K562 (cell line): Measurements from ENCODE around the gene PBRM1. TPM values are rescaled to one million over a fixed set of nuclear protein-coding genes. Genes with fewer than 3 reads are reported as not detected.

Experiments used
- ATAC-seq: fragments of 200-7000 bp; cut with Tn5 transposase; 3 replicates; pipeline ENCODE4 v1.9.1; 2020; ENCODE audit warnings: moderate library complexity
- BruUV-seq: library from RNA; stranded (reverse); fragments of 400-500 nt; replicated peaks from 2 replicates; lab custom pipeline; 2021; lab: Mats Ljungman, UMichigan
- CTCF ChIA-PET: fragments of 300-600 bp; formaldehyde crosslinking; extraction: SDS; loops from one replicate; lab custom pipeline; 2021; ENCODE audit warnings: low intra/inter-chr PET ratio; lab: Yijun Ruan, JAX
- POLR2A ChIA-PET: fragments of 300-600, 350-650 bp; sonication (Branson Sonifier 250); formaldehyde crosslinking; extraction: SDS; loops from one replicate; lab custom pipeline; 2021; ENCODE audit warnings: antibody characterized with exemption, inconsistent platforms; lab: Yijun Ruan, JAX
- DNase-seq, 4 experiments: peaks; one replicate each; pipeline versions ENCODE4 v3.0.0 to v3.0.0-alpha.2; 2011 to 2018; ENCODE audit warnings: low spot score in 3 of 4, mixed read lengths in 3 of 4; ENCODE audit errors: extremely low read depth in 1 of 4
- FAIRE-seq: peaks from 2 replicates; lab custom pipeline; 2011; peaks lifted over from hg19 to GRCh38; lab: Jason Lieb, UNC
- H2AFZ ChIP-seq: 2 replicates; pipeline ENCODE4 v1.6.0; 2011; ENCODE audit warnings: low read depth, low read length, control low read depth, inconsistent platforms
- H3K27ac ChIP-seq: fragments of 200-600 bp; 3 replicates; pipeline ENCODE4 v1.8.0; 2011; ENCODE audit warnings: low read depth, mild to moderate bottlenecking, control low read depth, inconsistent platforms, low read length, moderate library complexity, mixed read lengths; ENCODE audit errors: extremely low read depth
- H3K27me3 ChIP-seq, 2 experiments: fragments of 300-600 bp in 1 of 2; 2 replicates in 1 of 2; 3 replicates in 1 of 2; pipeline versions ENCODE4 v1.6.0 to v1.8.0; 2011; ENCODE audit warnings: inconsistent platforms in 2 of 2, low read length in 2 of 2, mild to moderate bottlenecking in 1 of 2, mixed read lengths in 1 of 2, moderate library complexity in 1 of 2; ENCODE audit not compliant: control insufficient read depth in 2 of 2, insufficient read depth in 2 of 2
- H3K36me3 ChIP-seq: fragments of 300-600 bp; 3 replicates; pipeline ENCODE4 v1.8.0; 2011; ENCODE audit warnings: mild to moderate bottlenecking, low read length, inconsistent platforms; ENCODE audit not compliant: control insufficient read depth, insufficient read depth
- H3K4me1 ChIP-seq, 2 experiments: fragments of 200-600 bp in 1 of 2; replicated peaks in 1 of 2; 2 replicates in 1 of 2; 3 replicates in 1 of 2; pipeline versions ENCODE4 v1.5.1 to v1.8.0; 2011; ENCODE audit warnings: inconsistent platforms in 2 of 2, low read length in 2 of 2, mild to moderate bottlenecking in 1 of 2, mixed read lengths in 1 of 2, moderate library complexity in 1 of 2; ENCODE audit not compliant: control insufficient read depth in 2 of 2, insufficient read depth in 2 of 2
- H3K4me2 ChIP-seq: 2 replicates; pipeline ENCODE4 v1.6.1; 2011; ENCODE audit warnings: low read length, control low read depth, inconsistent platforms, mixed read lengths; ENCODE audit not compliant: insufficient read depth
- H3K4me3 ChIP-seq: fragments of 200-600 bp; sonication (generic), shearing (Covaris generic); 2 replicates; pipeline ENCODE4 v1.5.1; 2016; ENCODE audit warnings: control low read depth, inconsistent platforms
- H3K79me2 ChIP-seq: fragments of 200-600 bp; 3 replicates; pipeline ENCODE4 v1.8.0; 2011; ENCODE audit warnings: low read length, inconsistent platforms; ENCODE audit not compliant: control insufficient read depth, insufficient read depth
- H3K9ac ChIP-seq, 2 experiments: 2 replicates each; pipeline versions ENCODE4 v1.6.0 to v1.6.1; 2011; ENCODE audit warnings: low read depth in 2 of 2, low read length in 2 of 2, control low read depth in 1 of 2, inconsistent platforms in 1 of 2, mild to moderate bottlenecking in 1 of 2, mixed read lengths in 1 of 2; ENCODE audit not compliant: insufficient read depth in 1 of 2
- H3K9me1 ChIP-seq: one replicate; pipeline ENCODE4 v1.6.0; 2011; ENCODE audit warnings: inconsistent platforms, mild to moderate bottlenecking, low read length, moderate library complexity; ENCODE audit not compliant: control insufficient read depth, insufficient read depth
- H3K9me3 ChIP-seq: replicated peaks from 2 replicates; pipeline ENCODE4 v1.5.1; 2011; ENCODE audit warnings: low read depth, low read length, inconsistent platforms; ENCODE audit not compliant: control insufficient read depth, insufficient read depth
- H4K20me1 ChIP-seq: replicated peaks from 2 replicates; pipeline ENCODE4 v1.6.1; 2011; ENCODE audit warnings: low read length, inconsistent platforms, mixed read lengths; ENCODE audit not compliant: control insufficient read depth, insufficient read depth
- CBX2 ChIP-seq: fragments of 200-600 bp; sonication (generic); IDR thresholded peaks from one replicate; pipeline ENCODE4 v1.6.1; 2012; ENCODE audit warnings: mild to moderate bottlenecking, low read length, inconsistent platforms; ENCODE audit not compliant: insufficient read depth, poor library complexity, severe bottlenecking
- CBX5 ChIP-seq: IDR thresholded peaks from 2 replicates; pipeline ENCODE4 v1.6.1; 2014; ENCODE audit warnings: low read depth, borderline replicate concordance
- ELF2 ChIP-seq: fragments of 250-450 bp; sonication (Bioruptor Pico); IDR thresholded peaks from 2 replicates; pipeline ENCODE4 v1.5.0; 2021; ENCODE audit warnings: mild to moderate bottlenecking
- FOSL1 ChIP-seq: fragments of 200-800 bp; sonication (Bioruptor generic); conservative IDR thresholded peaks from 2 replicates; pipeline ENCODE4 v1.6.1; 2016; ENCODE audit warnings: missing genetic modification characterization, missing compliant biosample characterization
- NCOA4 ChIP-seq: fragments of 450-650 bp; IDR thresholded peaks from 2 replicates; pipeline ENCODE4 v1.6.1; 2018; ENCODE audit warnings: mild to moderate bottlenecking; ENCODE audit not compliant: partially characterized antibody
- ZNF184 ChIP-seq: sonication (generic); formaldehyde crosslinking; IDR thresholded peaks from 2 replicates; pipeline ENCODE4 v1.5.0; 2020; ENCODE audit warnings: missing genetic modification reagents
- ZNF239 ChIP-seq: fragments of 250-450 bp; sonication (Bioruptor Pico); IDR thresholded peaks from 2 replicates; pipeline ENCODE4 v1.4.0; 2020; ENCODE audit warnings: mild to moderate bottlenecking
- WGBS: fragments of 100-300 bp; shearing (Covaris generic); methylation state at CpG from one replicate; pipeline ENCODE4 v1.1.6; 2016; ENCODE audit warnings: low coverage, mixed read lengths; ENCODE audit not compliant: insufficient coverage; ENCODE audit errors: missing lambda C conversion rate; 5-methylcytosine and 5-hydroxymethylcytosine counted together
- in situ Hi-C: fragments of 300-500 bp; cut with MboI; formaldehyde crosslinking; loops from 4 replicates; pipeline ENCODE4 v1.15.0; 2018; ENCODE audit warnings: inconsistent platforms, mixed read lengths
- intact Hi-C: fragments of 100-400 bp; cut with micrococcal nuclease; formaldehyde crosslinking; loops from 2 replicates; pipeline ENCODE4 v1.14.2; 2022
- polyA plus RNA-seq, 8 experiments: library from polyadenylated mRNA; depleted of rRNA in 4 of 8; stranded (reverse) in 5 of 8; unstranded in 3 of 8; fragments of >200 nt; fragmentation: Nextera tagmentation in 2 of 8; fragmentation: Illumina TruSeq in 1 of 8; extraction: Ambion mirVana in 2 of 8; extraction: Trizol in 1 of 8; gene quantifications; 2 replicates each; pipeline versions ENCODE4 v1.2.1 to v1.2.3, GENCODE V29; 2011 to 2014; ENCODE audit warnings: inconsistent platforms in 1 of 8, missing spikeins in 1 of 8
- total RNA-seq, 7 experiments: library from RNA; depleted of rRNA in 6 of 7; stranded (reverse); fragments of >200 nt in 6 of 7; fragmentation: Illumina TruSeq in 2 of 7; extraction: Trizol in 2 of 7; gene quantifications; 2 replicates each; pipeline versions ENCODE4 v1.2.1 to v1.2.3, GENCODE V29; 2011 to 2021; ENCODE audit warnings: low replicate concordance in 1 of 7
- TF ChIP-seq, protein P1 (sequence below): fragments of 250-450 bp; sonication (Bioruptor Pico); IDR thresholded peaks from 2 replicates; pipeline ENCODE4 v1.5.0; 2020; ENCODE audit warnings: mild to moderate bottlenecking
- TF ChIP-seq, protein P2 (sequence below): fragments of 450-650 bp; IDR thresholded peaks from 2 replicates; pipeline ENCODE4 v1.6.1; 2014; ENCODE audit warnings: low read depth, mild to moderate bottlenecking, moderate library complexity, borderline replicate concordance
- TF ChIP-seq, protein P3 (sequence below): fragments of 450-650 bp; IDR thresholded peaks from 2 replicates; pipeline ENCODE4 v1.6.1; 2016; ENCODE audit warnings: mild to moderate bottlenecking

Gene PBRM1
- total and polyA plus RNA-seq, 9 of the 15 experiments (the other 6 are each of a cell fraction or from before 2014, with no cell fraction given), result 3.9 to 31.8 (median 19.0) TPM

DNA sequence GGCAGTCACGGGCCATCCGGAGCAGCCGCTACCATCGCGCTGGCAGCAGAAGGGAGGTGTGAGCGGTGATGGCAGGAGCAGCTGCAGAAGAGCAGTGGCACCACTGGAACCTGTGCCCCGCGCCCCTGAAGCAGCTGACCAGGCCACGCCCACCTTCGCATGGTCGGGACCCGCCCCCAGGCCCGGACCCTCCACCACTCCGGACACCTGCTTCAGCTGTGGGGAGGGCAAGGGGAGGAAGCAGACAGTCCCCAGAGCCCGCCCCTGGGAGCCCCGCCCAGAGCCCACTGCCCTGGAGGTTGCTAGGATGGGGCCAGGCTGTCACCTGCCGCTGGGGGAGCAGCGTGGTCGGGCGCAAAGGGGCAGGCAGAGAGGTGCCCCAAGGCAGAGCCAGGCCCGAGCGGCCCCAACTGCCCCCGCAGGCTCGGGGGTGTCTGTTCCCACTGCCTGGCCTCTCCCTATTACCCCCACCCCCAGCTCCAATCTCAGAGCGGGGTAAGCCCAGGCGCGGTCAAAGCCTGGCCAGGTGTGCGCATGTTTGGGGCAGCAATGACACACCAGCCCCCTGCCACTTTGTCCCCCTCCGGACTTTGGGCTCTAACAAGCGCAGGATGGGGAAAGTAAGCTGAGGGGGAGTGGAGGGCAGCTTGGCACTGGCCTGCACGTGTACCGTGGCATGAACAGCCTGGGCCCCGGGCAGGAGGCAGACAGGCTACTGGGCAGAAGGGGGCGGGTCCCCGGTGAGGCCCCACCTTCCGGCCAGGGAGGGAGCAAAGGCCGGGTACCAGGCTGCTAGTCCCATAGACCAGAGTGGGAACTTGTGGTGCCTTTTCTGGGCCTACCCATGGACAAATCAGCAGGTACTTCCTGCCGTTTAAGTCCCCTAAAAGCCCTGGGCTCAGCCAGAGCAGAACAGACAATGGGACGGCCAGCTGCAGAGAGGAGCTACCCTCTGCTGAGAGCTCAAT lies 28.9 kb upstream of the PBRM1 start:
- H2AFZ ChIP-seq, result no peak overlapping the region
- no peak overlapping the region for H3K27ac ChIP-seq
- POLR2A ChIA-PET, result interaction anchor here (0.6 kb wide), 1 partner anchor 291 kb away, joined by 3 read pairs; no protein-coding TSS in a partner anchor
- intact Hi-C loops, result no loop called here
- no peaks in the 10 kb centered on the region for H4K20me1 ChIP-seq
- peaks cover 3% of the 10 kb centered on the region; the same call in 1 of the 3 replicates for H3K36me3 ChIP-seq
- no peaks in the 10 kb centered on the region; a peak in 1 of 5 replicates for H3K4me1 ChIP-seq
- no TSS peak for BruUV-seq
- DNase-seq, result no peak
- TF ChIP-seq, protein P1, sequence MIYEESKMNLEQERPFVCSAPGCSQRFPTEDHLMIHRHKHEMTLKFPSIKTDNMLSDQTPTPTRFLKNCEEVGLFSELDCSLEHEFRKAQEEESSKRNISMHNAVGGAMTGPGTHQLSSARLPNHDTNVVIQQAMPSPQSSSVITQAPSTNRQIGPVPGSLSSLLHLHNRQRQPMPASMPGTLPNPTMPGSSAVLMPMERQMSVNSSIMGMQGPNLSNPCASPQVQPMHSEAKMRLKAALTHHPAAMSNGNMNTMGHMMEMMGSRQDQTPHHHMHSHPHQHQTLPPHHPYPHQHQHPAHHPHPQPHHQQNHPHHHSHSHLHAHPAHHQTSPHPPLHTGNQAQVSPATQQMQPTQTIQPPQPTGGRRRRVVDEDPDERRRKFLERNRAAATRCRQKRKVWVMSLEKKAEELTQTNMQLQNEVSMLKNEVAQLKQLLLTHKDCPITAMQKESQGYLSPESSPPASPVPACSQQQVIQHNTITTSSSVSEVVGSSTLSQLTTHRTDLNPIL (CRISPR knock-in tag), result no peak
- no peak for TF ChIP-seq FOSL1
- TF ChIP-seq ELF2 (CRISPR knock-in tag), result no peak
- TF ChIP-seq, protein P2, sequence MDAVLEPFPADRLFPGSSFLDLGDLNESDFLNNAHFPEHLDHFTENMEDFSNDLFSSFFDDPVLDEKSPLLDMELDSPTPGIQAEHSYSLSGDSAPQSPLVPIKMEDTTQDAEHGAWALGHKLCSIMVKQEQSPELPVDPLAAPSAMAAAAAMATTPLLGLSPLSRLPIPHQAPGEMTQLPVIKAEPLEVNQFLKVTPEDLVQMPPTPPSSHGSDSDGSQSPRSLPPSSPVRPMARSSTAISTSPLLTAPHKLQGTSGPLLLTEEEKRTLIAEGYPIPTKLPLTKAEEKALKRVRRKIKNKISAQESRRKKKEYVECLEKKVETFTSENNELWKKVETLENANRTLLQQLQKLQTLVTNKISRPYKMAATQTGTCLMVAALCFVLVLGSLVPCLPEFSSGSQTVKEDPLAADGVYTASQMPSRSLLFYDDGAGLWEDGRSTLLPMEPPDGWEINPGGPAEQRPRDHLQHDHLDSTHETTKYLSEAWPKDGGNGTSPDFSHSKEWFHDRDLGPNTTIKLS, result no peak
- TF ChIP-seq CBX2, result no peak
- TF ChIP-seq ZNF239 (CRISPR knock-in tag), result no peak
- TF ChIP-seq CBX5, result no peak
- no peak for TF ChIP-seq NCOA4
- no peak for TF ChIP-seq ZNF184 (CRISPR knock-in tag)
- TF ChIP-seq, protein P3, sequence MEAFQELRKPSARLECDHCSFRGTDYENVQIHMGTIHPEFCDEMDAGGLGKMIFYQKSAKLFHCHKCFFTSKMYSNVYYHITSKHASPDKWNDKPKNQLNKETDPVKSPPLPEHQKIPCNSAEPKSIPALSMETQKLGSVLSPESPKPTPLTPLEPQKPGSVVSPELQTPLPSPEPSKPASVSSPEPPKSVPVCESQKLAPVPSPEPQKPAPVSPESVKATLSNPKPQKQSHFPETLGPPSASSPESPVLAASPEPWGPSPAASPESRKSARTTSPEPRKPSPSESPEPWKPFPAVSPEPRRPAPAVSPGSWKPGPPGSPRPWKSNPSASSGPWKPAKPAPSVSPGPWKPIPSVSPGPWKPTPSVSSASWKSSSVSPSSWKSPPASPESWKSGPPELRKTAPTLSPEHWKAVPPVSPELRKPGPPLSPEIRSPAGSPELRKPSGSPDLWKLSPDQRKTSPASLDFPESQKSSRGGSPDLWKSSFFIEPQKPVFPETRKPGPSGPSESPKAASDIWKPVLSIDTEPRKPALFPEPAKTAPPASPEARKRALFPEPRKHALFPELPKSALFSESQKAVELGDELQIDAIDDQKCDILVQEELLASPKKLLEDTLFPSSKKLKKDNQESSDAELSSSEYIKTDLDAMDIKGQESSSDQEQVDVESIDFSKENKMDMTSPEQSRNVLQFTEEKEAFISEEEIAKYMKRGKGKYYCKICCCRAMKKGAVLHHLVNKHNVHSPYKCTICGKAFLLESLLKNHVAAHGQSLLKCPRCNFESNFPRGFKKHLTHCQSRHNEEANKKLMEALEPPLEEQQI, result no peak
- TF ChIP-seq, all 486 proteins: peak for 0
- no peak overlapping the region for H3K9ac ChIP-seq
- no peaks in the 10 kb centered on the region for H3K79me2 ChIP-seq
- H3K4me3 ChIP-seq, result no peak overlapping the region
- no peaks in the 10 kb centered on the region for H3K9me3 ChIP-seq
- in situ Hi-C loops, result no loop called here
- CTCF ChIA-PET, result no interaction called here
- no peaks in the 10 kb centered on the region for H3K27me3 ChIP-seq
- no peaks in the 10 kb centered on the region for H3K9me1 ChIP-seq
- no peak overlapping the region for H3K4me2 ChIP-seq
- ATAC-seq, result no peak
- FAIRE-seq, result no peak
- WGBS, result 88% methylated on average over 21 of the region's 39 CpGs
